Fibroblast of lung (primary cell): ENCODE measurements around the gene CLCA4. TPM values are rescaled to one million over a fixed set of nuclear protein-coding genes. Genes with fewer than 3 reads are reported as not detected.
A peak's percentile ranks its signal among the peaks of the same experiment; 100 is the strongest.

Experiments
- DNase-seq, 2 donors: peaks; one replicate each; pipeline versions ENCODE4 v3.0.0 to v3.0.0-alpha.2; 2010; ENCODE audit warnings: low read depth in 2 of 2
- H2AFZ ChIP-seq: 2 replicates; pipeline ENCODE4 v1.5.1; 2012; ENCODE audit warnings: low read length, control low read depth, inconsistent platforms
- H3K27ac ChIP-seq: 2 replicates; pipeline ENCODE4 v1.5.1; 2011; ENCODE audit warnings: low read length, control low read depth; ENCODE audit not compliant: insufficient read depth
- H3K27me3 ChIP-seq: 2 replicates; pipeline ENCODE4 v1.5.1; 2011; ENCODE audit warnings: mild to moderate bottlenecking, low read length; ENCODE audit not compliant: control insufficient read depth, insufficient read depth
- H3K36me3 ChIP-seq: 2 replicates; pipeline ENCODE4 v1.5.1; 2011; ENCODE audit warnings: low read length; ENCODE audit not compliant: control insufficient read depth, insufficient read depth
- H3K4me1 ChIP-seq: 2 replicates; pipeline ENCODE4 v1.5.1; 2011; ENCODE audit warnings: low read length; ENCODE audit not compliant: control insufficient read depth, insufficient read depth; ENCODE audit errors: extremely low read depth
- H3K4me2 ChIP-seq: 2 replicates; pipeline ENCODE4 v1.5.1; 2011; ENCODE audit warnings: low read length, control low read depth; ENCODE audit not compliant: insufficient read depth; ENCODE audit errors: extremely low read depth
- H3K4me3 ChIP-seq, 4 experiments: fragments of 200-600 bp in 1 of 4; sonication (generic) in 1 of 4; replicated peaks in 1 of 4; 2 replicates each; pipeline ENCODE4 v1.5.1; 2011 to 2016; ENCODE audit warnings: low read length in 4 of 4, low read depth in 3 of 4, mild to moderate bottlenecking in 3 of 4, control low read depth in 2 of 4, inconsistent platforms in 1 of 4, mixed read lengths in 1 of 4; ENCODE audit not compliant: insufficient read depth in 1 of 4; ENCODE audit errors: control extremely low read depth in 1 of 4
- H3K79me2 ChIP-seq: 2 replicates; pipeline ENCODE4 v1.5.1; 2012; ENCODE audit warnings: mild to moderate bottlenecking, low read length, inconsistent platforms; ENCODE audit not compliant: control insufficient read depth, insufficient read depth
- H3K9ac ChIP-seq: 2 replicates; pipeline ENCODE4 v1.5.1; 2011; ENCODE audit warnings: mild to moderate bottlenecking, low read length, control low read depth; ENCODE audit not compliant: insufficient read depth
- H3K9me3 ChIP-seq: 2 replicates; pipeline ENCODE4 v1.5.1; 2012; ENCODE audit warnings: low read depth, low read length; ENCODE audit not compliant: control insufficient read depth, insufficient read depth
- H4K20me1 ChIP-seq: 2 replicates; pipeline ENCODE4 v1.5.1; 2011; ENCODE audit warnings: low read length; ENCODE audit not compliant: control insufficient read depth, insufficient read depth; ENCODE audit errors: extremely low read depth
- CTCF ChIP-seq, 2 donors: IDR thresholded peaks in 1 of 2; conservative IDR thresholded peaks in 1 of 2; 1 replicate in 1 of 2; 2 replicates in 1 of 2; pipeline ENCODE4 v1.5.1; 2011 to 2012; ENCODE audit warnings: low read length in 2 of 2, control low read depth in 1 of 2, inconsistent platforms in 1 of 2, low read depth in 1 of 2, mild to moderate bottlenecking in 1 of 2
- EZH2 ChIP-seq: IDR thresholded peaks from 2 replicates; pipeline ENCODE4 v1.5.1; 2012; ENCODE audit warnings: low read length, control low read depth, mild to moderate bottlenecking; ENCODE audit errors: missing control alignments
- polyA plus RNA-seq, 2 donors: library from polyadenylated mRNA; depleted of rRNA in 1 of 2; stranded (reverse) in 1 of 2; unstranded in 1 of 2; fragments of >200 nt; gene quantifications; 2 replicates each; pipeline ENCODE4 v1.2.1, GENCODE V29; 2011 to 2012; ENCODE audit warnings: missing spikeins in 1 of 2
- total RNA-seq: library from RNA; depleted of rRNA; stranded (reverse); fragments of >200 nt; gene quantifications from 2 replicates; pipeline ENCODE4 v1.2.1, GENCODE V29; 2014

CLCA4 gene
- total and polyA plus RNA-seq, 2 donors (not counting 1 experiment from before 2014, with no cell fraction given): not detected

GRCh38 chr1:86567341-86567740, 20.5 kb downstream of the CLCA4 start:
- TF ChIP-seq CTCF (conservative IDR thresholded peaks at IDR 0.05 in 1 of 2, IDR thresholded peaks at IDR 0.05 in 1 of 2; ENCODE audit: low read depth in 1 of 2, low read length in 2 of 2): no peak
- TF ChIP-seq EZH2: no peak

GRCh38 chr1:86567878-86568277, 21.0 kb downstream of the CLCA4 start:
- H3K79me2 ChIP-seq: no peaks in the 10 kb centered on the region
- H2AFZ ChIP-seq: no peak overlapping the region
- H3K9ac ChIP-seq: no peak overlapping the region
- H3K27ac ChIP-seq: no peak overlapping the region
- no peaks in the 10 kb centered on the region for H3K4me1 ChIP-seq
- DNase-seq: no peak
- no peak overlapping the region for H3K4me3 ChIP-seq
- no peaks in the 10 kb centered on the region for H3K36me3 ChIP-seq
- no peaks in the 10 kb centered on the region for H3K27me3 ChIP-seq
- H4K20me1 ChIP-seq: no peaks in the 10 kb centered on the region
- no peak overlapping the region for H3K4me2 ChIP-seq
- TF ChIP-seq CTCF (conservative IDR thresholded peaks at IDR 0.05 in 1 of 2, IDR thresholded peaks at IDR 0.05 in 1 of 2; ENCODE audit: low read depth in 1 of 2, low read length in 2 of 2) (no peak), EZH2 (no peak)
- no peaks in the 10 kb centered on the region for H3K9me3 ChIP-seq

More at GRCh38 chr1:86567341-86567740, 20.5 kb downstream of the CLCA4 start:
- Histone ChIP-seq H3K4me3 (no peak overlapping the region), H3K9me3 (no peaks in the 10 kb centered on the region), H3K27me3 (no peaks in the 10 kb centered on the region), H4K20me1 (no peaks in the 10 kb centered on the region), H3K4me1 (no peaks in the 10 kb centered on the region), H3K36me3 (no peaks in the 10 kb centered on the region), H3K9ac (no peak overlapping the region), H3K4me2 (no peak overlapping the region), H3K79me2 (no peaks in the 10 kb centered on the region), H2AFZ (no peak overlapping the region), H3K27ac (no peak overlapping the region)
- no peak for DNase-seq

- peak in 1 of 2 donors; percentile 6 for DNase-seq
- Histone ChIP-seq H3K79me2 (no peaks in the 10 kb centered on the region), H3K4me3 (no peak overlapping the region), H3K4me1 (no peaks in the 10 kb centered on the region), H2AFZ (no peak overlapping the region), H3K9me3 (no peaks in the 10 kb centered on the region), H4K20me1 (no peaks in the 10 kb centered on the region), H3K27ac (no peak overlapping the region), H3K4me2 (no peak overlapping the region), H3K27me3 (no peaks in the 10 kb centered on the region), H3K9ac (no peak overlapping the region), H3K36me3 (no peaks in the 10 kb centered on the region)
- no peak for TF ChIP-seq CTCF (conservative IDR thresholded peaks at IDR 0.05 in 1 of 2, IDR thresholded peaks at IDR 0.05 in 1 of 2; ENCODE audit: low read depth in 1 of 2, low read length in 2 of 2)
- TF ChIP-seq EZH2: no peak
Observed at GRCh38 chr1:86573763-86574484, 27.0 kb downstream of the CLCA4 start.
